Subcutaneous abdominal adipose tissue (tissue), 5 donors: ENCODE measurements around the gene ARHGAP44.
"Not testable (repeated sequence)": the region's sequence is repeated elsewhere in the genome, so short reads cannot be mapped to it uniquely, and the experiment has no call there.

Experiments used
- H3K27ac ChIP-seq: one replicate; pipeline ENCODE4 v1.7.0; 2013; ENCODE audit warnings: low read depth, mild to moderate bottlenecking, inconsistent platforms, low read length, moderate library complexity
- H3K27me3 ChIP-seq, 5 donors: one replicate each; pipeline ENCODE4 v1.7.0; 2013; ENCODE audit warnings: low read length in 5 of 5, inconsistent platforms in 1 of 5; ENCODE audit not compliant: control insufficient read depth in 5 of 5, insufficient read depth in 4 of 5
- H3K36me3 ChIP-seq, 5 donors: one replicate each; pipeline ENCODE4 v1.7.0; 2013; ENCODE audit warnings: low read length in 5 of 5; ENCODE audit not compliant: control insufficient read depth in 5 of 5, insufficient read depth in 5 of 5
- H3K4me1 ChIP-seq, 5 donors: one replicate each; pipeline ENCODE4 v1.7.0; 2013; ENCODE audit warnings: low read length in 5 of 5, mild to moderate bottlenecking in 3 of 5, moderate library complexity in 1 of 5; ENCODE audit not compliant: control insufficient read depth in 5 of 5, insufficient read depth in 5 of 5
- H3K4me3 ChIP-seq, 5 donors: one replicate each; pipeline ENCODE4 v1.7.0; 2013; ENCODE audit warnings: low read length in 5 of 5, low read depth in 1 of 5
- H3K9ac ChIP-seq, 5 donors: one replicate each; pipeline ENCODE4 v1.7.0; 2013; ENCODE audit warnings: low read length in 5 of 5, mild to moderate bottlenecking in 4 of 5, moderate library complexity in 3 of 5
- H3K9me3 ChIP-seq, 5 donors: one replicate each; pipeline ENCODE4 v1.7.0; 2013; ENCODE audit warnings: low read length in 5 of 5; ENCODE audit not compliant: control insufficient read depth in 5 of 5
- donor health status: healthy.
- donor health status: healthy.
- donor health status: healthy.
- donor health status: healthy.
- donor health status: healthy.

Gene ARHGAP44

GRCh38 chr17:12879096-12879495 lies 89.8 kb downstream of the ARHGAP44 start:
- not testable (repeated sequence) for H3K36me3 ChIP-seq, H3K27me3 ChIP-seq, H3K4me3 ChIP-seq, H3K4me1 ChIP-seq, H3K27ac ChIP-seq, H3K9ac ChIP-seq, H3K9me3 ChIP-seq

- no peaks in the 10 kb centered on the region for H3K4me1 ChIP-seq
- H3K36me3 ChIP-seq = no peaks in the 10 kb centered on the region
- H3K27ac ChIP-seq = no peak overlapping the region
- no peak overlapping the region for H3K9ac ChIP-seq
- H3K9me3 ChIP-seq = peaks cover 0 to 6% (median 4%) of the 10 kb centered on the region in 5 donors
- H3K4me3 ChIP-seq = no peak overlapping the region
- H3K27me3 ChIP-seq = no peaks in the 10 kb centered on the region
Measured at GRCh38 chr17:12883472-12883871, 94.2 kb downstream of the ARHGAP44 start.

- Histone ChIP-seq H3K27ac (no peak overlapping the region), H3K4me1 (no peaks in the 10 kb centered on the region), H3K4me3 (no peak overlapping the region), H3K9me3 (peaks cover 0 to 7% (median 6%) of the 10 kb centered on the region in 5 donors), H3K9ac (no peak overlapping the region), H3K27me3 (no peaks in the 10 kb centered on the region), H3K36me3 (no peaks in the 10 kb centered on the region)
Measured at GRCh38 chr17:12887088-12887487, 97.8 kb downstream of the ARHGAP44 start.

GRCh38 chr17:12896180-12896785 lies 107.0 kb downstream of the ARHGAP44 start:
- Histone ChIP-seq H3K27ac (no peak overlapping the region), H3K4me1 (no peaks in the 10 kb centered on the region), H3K9ac (no peak overlapping the region), H3K36me3 (no peaks in the 10 kb centered on the region), H3K9me3 (peaks cover 0 to 15% (median 7%) of the 10 kb centered on the region in 5 donors), H3K4me3 (no peak overlapping the region), H3K27me3 (no peaks in the 10 kb centered on the region)

- Histone ChIP-seq H3K4me3 (no peak overlapping the region), H3K27me3 (no peaks in the 10 kb centered on the region), H3K9me3 (peaks cover 0 to 13% (median 7%) of the 10 kb centered on the region in 5 donors), H3K9ac (no peak overlapping the region), H3K36me3 (no peaks in the 10 kb centered on the region), H3K27ac (no peak overlapping the region), H3K4me1 (no peaks in the 10 kb centered on the region)
Measured at GRCh38 chr17:12898110-12898509, 108.8 kb downstream of the ARHGAP44 start.

- Histone ChIP-seq H3K9me3 (peaks cover 0 to 10% (median 4%) of the 10 kb centered on the region in 5 donors), H3K36me3 (no peaks in the 10 kb centered on the region), H3K9ac (no peak overlapping the region), H3K27me3 (no peaks in the 10 kb centered on the region), H3K27ac (no peak overlapping the region), H3K4me1 (no peaks in the 10 kb centered on the region), H3K4me3 (no peak overlapping the region)
Measured at GRCh38 chr17:12899604-12900003, 110.3 kb downstream of the ARHGAP44 start.

- H3K9ac ChIP-seq = no peak overlapping the region
- peaks cover 0 to 10% (median 4%) of the 10 kb centered on the region in 5 donors for H3K9me3 ChIP-seq
- no peak overlapping the region for H3K27ac ChIP-seq
- no peaks in the 10 kb centered on the region for H3K27me3 ChIP-seq
- H3K36me3 ChIP-seq = no peaks in the 10 kb centered on the region
- no peak overlapping the region for H3K4me3 ChIP-seq
- no peaks in the 10 kb centered on the region for H3K4me1 ChIP-seq
Measured at GRCh38 chr17:12900474-12900873, 111.2 kb downstream of the ARHGAP44 start.

GRCh38 chr17:12902046-12902445 lies 112.7 kb downstream of the ARHGAP44 start:
- H3K27ac ChIP-seq = no peak overlapping the region
- no peaks in the 10 kb centered on the region for H3K27me3 ChIP-seq
- H3K9me3 ChIP-seq = peaks cover 0 to 15% (median 2%) of the 10 kb centered on the region in 5 donors
- no peaks in the 10 kb centered on the region for H3K4me1 ChIP-seq
- no peaks in the 10 kb centered on the region for H3K36me3 ChIP-seq
- H3K9ac ChIP-seq = no peak overlapping the region
- no peak overlapping the region for H3K4me3 ChIP-seq

- no peaks in the 10 kb centered on the region for H3K4me1 ChIP-seq
Measured at GRCh38 chr17:12907477-12907876, 118.2 kb downstream of the ARHGAP44 start.

GRCh38 chr17:12909046-12909445 lies 119.7 kb downstream of the ARHGAP44 start:
- H3K27me3 ChIP-seq = no peaks in the 10 kb centered on the region
- H3K36me3 ChIP-seq = no peaks in the 10 kb centered on the region

More at GRCh38 chr17:12907477-12907876, 118.2 kb downstream of the ARHGAP44 start:
- Histone ChIP-seq H3K9ac (no peak overlapping the region), H3K27me3 (no peaks in the 10 kb centered on the region), H3K27ac (no peak overlapping the region), H3K9me3 (peaks cover 4 to 13% (median 7%) of the 10 kb centered on the region in 5 donors), H3K36me3 (no peaks in the 10 kb centered on the region), H3K4me3 (no peak overlapping the region)

More at GRCh38 chr17:12909046-12909445, 119.7 kb downstream of the ARHGAP44 start:
- Histone ChIP-seq H3K27ac (no peak overlapping the region), H3K9ac (no peak overlapping the region), H3K4me3 (no peak overlapping the region), H3K4me1 (no peaks in the 10 kb centered on the region), H3K9me3 (peaks cover 4 to 13% (median 7%) of the 10 kb centered on the region in 5 donors)
